Activated naive CD8-positive, alpha-beta T cell treated with anti-CD3 and anti-CD28 coated beads, Interleukin-2, amount 50 U/mL, for 16 hours (primary cell): ENCODE results near the gene CCN6.

ENCODE experiments used
- DNase-seq: peaks from one replicate; pipeline ENCODE4 v3.0.0-alpha.2; 2020; ENCODE audit warnings: low read depth, low spot score

CCN6 gene

DNA sequence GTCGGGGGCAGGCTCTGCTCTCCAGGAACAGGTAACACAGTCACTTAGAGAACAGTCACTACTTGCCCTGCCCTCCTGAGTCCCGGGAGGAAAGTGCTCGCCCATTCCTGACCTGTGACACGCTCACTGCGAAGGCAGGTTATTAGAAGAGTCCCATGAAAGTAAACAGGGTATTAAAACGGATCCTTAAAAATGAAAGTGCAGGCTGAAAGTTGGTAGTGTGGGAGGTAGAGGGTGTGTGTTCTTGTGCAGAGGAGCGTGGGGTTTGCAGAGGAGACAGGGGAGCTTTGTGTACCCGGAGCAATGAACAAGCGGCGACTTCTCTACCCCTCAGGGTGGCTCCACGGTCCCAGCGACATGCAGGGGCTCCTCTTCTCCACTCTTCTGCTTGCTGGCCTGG is at the start of gene CCN6:
CCN6 (plus strand) TSS at position 104 of the 400 bp plus-strand sequence; CDS start at position 358, 254 bp downstream.
- no peak for DNase-seq

DNA sequence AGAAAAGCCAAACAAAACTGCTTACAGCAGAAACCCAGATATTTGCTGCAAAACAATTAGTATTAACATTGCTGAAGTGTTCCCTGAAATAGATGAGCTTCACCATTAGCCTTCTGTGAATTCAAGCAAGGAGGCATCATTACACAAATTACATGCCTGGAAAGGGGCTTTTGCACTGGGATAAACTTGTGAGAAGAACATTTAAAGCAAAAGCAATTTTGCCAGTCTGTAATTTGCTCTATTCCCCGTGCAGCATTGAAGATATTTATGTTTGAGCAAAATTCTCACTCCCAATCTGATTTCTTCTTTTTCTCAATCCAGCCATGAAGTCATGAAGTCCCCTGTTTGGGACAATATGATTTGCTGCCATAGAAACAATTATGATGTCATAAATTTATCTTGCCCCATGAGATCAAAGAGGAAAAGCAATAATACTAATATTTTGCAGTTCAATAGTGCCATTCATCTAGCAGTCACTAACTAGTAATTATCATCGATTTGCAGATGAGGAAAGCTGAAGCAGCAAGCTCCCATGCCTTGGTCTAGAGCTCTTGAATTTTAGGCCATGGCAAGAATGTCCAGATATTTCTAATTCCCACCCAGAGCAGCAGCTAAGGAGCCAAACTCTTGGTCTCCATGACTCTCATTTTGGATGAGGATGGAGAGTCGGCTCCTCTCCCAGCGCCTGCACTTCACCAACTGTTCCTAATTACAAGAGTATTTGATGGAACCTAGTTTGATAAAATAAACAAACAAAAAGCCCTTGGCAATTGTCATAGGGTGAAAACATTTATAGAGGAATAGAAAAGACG is 49.5 kb upstream of the CCN6 start:
- no peak for DNase-seq

DNA sequence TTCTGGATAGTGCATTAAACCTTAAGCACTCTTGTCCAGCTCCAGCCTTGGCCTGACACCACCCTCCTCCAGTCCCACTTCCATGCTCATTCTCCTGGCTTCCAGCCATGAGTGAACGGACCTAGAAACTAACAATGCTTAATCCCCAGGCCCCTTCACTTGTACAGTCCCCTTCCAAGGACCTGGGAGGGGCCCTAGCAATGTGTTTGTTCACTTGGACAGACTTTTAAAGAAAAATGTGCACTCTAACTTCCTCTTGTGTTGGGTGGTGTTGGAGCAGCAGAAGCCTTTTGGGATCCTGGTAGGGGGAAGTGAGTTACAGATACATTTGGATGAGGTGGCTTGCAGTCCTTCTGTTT is 48.9 kb upstream of the CCN6 start:
- DNase-seq = no peak

DNA sequence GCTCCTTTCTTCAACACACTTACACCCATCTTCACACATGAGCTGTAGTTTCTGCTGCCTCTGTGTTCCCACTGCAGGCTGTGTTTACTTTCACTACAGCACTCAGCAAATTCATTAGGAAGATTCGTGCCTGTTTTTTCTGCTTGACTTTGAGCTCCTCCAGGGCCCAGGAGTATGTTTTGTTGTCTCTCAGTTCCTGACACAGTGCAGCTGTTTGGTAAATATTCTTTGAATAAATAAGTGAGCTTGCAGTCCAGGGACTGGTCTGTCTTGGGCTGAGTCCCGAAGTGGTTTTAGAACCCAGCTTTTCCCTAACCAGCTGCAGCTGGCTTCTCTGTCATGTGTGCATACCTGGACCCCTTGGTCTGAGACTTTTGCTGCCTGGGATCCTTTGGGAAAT is 46.6 kb upstream of the CCN6 start:
- DNase-seq = no peak

DNA sequence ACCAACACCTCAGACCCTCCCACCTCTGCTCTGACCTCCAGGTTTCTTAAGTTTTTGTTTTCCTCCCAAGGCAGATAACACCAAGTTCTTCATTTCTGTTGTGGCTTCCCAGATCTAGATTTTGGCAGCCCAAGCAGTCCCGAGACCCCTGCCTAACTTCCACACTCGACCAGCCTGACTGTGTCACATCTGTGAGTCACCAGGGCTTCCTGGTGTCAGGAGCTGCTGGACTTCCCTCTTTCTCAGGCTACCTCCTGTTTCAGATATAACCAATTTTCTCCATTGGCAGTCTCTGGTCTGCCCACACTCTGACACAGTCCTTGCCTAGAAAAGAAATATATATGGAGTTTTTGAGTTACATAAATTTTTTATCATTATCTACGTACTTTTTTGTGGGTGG is 46.1 kb upstream of the CCN6 start:
- no peak for DNase-seq

DNA sequence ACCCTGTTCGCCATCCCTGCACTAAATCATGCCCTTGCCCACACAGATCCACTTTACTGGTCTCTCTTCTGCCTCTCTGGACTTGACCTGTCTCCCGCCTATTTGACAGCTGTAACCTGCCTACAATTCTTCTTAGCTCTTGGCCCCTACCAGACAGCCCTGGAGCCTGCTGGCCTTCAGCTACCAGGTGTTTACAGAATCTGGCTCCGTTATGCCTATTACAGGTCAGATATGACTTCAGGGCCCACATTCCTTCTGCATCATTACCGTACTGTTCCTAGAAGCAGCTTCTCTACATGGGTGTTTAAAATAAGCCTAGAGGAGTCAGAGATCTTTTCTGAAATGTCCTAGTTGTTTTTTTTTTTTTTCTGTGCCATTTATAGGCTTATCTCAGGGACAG is 45.4 kb upstream of the CCN6 start:
- DNase-seq = no peak

DNA sequence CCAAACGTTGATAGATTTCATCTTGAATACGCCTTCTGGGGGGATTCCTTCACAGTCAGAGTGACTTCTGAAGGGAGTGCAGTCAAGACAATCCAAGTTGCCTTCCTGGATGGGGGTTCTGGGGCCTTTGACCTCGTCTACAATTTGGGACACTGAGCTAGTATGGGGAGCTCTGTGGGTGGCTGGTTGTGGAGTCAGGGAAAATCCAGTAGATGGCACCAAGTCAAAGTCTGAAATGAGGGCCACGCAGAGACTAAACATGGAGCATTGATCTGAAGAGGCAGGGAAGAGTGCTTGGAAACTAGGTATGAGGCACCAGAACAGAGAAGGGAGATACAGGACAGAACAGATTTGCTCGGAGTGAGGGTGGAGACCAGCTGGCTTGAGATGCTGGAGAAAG is 43.6 kb upstream of the CCN6 start:
- DNase-seq = no peak

DNA sequence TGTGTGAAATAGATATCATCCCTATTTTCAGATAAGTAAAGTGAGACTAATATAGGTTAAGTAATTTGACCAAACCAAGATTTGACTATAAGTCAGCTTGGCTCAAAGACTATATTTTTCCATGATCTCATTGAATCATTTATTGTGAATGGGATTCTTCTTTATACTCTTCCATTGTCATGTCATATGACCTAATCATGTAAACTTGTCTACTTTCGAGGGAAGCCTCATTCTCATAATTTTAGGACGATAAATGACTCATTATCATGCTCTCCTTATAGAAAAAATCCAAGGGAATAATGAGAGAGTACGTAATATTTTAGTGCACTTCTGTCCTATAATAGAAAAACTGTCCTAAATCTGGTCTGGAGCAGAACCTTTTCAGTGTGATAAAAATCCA is 40.9 kb upstream of the CCN6 start:
- no peak for DNase-seq

DNA sequence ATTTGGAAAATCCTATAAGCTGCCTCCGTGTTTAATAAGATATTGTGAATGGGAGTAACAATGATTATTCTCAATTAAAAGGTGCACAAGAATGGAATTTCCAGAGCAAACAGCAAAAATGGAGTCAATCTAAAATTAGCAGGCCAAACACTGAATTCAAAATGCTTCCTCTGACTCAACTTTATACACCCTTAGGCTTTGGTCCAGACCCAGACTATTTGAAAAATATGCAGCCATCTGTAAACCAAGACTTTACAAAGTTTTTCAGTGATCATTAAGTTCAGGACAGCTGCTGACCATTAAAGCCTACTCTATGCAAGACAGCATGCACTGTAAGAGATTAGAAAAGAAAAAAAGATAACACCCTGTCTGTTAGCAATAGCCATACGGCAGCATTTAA is 39.4 kb upstream of the CCN6 start:
- DNase-seq = no peak

DNA sequence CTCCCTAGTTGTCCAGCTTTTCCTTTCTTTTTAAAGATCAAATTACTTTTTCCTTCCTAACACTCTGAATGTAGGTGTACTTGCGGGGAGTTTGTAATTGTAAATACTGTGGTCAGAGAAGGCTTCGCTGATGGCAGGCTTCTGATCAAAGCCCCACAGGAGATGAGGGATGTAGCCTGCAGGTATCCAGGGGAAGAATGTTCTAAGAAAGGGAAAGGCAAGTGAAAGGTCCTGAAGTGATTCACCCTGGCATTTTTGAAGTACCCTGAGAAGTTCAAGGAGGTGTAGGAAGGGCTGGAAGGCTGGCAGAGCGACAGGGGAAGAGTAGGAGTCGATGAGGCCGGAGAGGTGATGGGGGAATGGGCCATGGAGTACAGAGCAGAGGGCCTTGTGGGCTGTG is 38.2 kb upstream of the CCN6 start:
- no peak for DNase-seq

DNA sequence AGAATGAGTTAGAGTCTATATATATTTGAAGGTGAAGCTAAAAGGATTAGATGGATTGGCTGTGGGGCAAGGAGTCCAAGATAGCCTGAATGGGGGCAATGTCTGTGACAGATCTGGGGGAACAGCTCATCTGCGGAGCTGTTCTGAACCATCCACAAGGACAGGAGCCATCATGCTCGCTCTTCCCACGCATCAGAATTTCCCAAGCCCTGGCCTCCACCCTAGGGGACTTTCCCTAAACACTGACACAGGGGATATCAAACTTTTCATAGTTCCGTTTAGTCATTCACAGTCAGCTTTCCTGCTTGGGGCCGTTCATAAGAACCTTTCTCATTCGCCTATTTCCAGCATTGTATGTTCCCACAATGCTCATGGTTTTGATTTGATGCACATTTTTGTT is 37.6 kb upstream of the CCN6 start:
- DNase-seq = no peak

DNA sequence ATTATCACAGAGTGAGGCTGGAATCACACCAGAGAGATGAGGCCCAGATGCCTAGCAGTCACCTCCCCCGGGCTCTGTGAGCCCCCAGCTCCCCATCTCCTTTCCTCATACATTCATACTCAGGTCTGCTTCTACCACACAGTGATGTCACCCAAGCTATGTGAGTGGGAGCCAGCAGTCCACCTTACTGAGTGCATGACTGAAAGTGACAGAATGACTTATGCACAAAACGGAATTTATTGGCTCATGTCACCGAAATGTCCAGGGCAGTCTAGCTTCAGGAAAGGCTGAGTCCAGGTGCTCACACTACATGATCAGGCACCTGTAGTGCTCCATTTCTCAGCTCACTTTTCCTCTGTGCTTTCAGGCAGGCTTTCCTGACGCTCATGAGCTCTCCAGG is 36.7 kb upstream of the CCN6 start:
- no peak for DNase-seq

DNA sequence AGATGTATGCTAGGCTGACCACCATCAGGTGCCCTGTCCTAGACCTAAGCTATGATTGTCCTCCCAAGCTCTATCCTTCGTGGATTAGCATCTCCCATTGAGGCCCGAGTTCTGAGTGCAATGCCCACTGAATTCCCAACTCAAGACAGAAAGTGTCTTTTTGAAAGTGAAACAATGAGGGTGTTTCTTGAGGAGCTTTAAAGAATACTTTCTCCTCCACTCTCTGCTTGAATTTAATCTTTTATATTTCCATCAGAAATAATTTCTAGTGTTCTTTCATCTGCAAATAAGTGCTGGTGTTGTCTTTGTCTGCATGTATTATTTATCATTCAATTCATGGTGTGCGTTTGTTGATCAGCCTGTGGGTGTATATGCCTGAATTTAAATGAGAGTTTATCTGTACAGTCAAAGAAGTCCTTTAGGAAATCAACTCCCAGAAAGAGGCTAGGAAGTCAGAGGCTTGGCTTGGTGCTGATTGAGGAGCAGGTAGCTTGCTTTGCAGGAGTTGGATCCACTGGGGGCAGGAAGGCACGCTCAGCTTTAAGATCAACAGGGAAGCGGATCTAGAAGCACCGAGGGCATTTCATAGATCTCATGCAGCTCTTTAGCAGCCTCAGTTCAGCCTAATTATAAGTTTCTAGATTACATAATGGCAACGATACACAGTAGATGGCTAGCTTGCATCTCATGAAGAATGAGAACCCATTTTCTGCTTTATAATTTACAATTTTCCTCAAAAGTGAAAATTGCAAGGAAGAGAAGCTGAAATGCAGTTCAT is 36.0 kb upstream of the CCN6 start:
- DNase-seq = no peak

DNA sequence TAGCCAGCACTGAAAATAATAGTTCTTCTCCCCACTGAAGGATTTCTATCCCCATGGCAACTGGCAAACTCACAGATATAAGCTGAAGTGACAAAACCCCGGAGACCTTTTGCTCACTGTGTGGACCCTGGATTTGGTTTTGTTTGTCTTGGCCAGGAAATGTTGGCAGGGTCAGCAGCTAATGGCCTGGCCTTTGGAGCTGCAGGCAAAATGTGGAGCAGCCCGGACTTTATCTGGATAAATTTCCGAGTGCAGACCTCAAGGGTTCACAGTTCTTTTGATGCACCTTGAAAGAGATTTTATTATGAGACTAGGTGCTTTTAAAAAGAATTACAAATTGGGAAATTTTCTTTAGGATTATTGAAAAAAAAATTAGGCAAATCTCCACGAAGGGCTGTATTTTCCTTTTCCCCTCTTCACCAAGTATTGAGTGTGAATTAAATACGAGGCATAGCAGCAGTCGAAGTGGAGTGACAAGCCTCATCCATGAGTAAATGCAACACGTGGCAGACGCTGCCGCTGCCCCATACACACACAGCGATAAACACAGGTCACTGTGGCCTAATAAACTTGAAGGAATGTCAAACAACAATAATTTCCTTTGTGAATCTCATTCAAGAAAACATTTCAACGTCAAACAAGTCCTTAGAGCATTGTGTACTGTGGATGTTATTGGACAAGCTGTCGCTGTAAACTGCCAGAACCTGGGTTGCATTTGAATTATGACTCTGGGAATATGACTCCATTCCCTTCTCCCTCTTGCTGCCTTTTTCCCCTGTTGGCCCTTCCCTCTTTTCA is 35.1 kb upstream of the CCN6 start:
- no peak for DNase-seq

DNA sequence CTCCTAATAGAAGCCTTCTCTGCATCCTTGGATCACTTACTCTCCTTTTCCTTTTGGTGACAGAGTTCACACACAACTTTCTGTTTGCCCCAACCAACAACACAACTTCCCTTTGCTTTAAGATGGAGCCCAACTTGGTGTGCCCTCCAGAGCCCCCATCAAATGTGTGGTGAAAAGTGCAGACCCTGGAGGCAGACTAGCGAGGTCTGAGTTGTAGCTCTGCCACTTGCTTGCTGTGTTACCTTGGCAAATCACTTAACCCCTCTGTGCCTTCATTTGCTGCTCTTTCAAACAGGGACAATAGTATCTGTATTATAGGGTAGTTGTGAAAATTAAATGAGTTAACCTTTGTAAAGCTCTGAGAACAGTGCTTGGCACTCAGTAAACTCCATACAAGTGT is 34.3 kb upstream of the CCN6 start:
- no peak for DNase-seq

DNA sequence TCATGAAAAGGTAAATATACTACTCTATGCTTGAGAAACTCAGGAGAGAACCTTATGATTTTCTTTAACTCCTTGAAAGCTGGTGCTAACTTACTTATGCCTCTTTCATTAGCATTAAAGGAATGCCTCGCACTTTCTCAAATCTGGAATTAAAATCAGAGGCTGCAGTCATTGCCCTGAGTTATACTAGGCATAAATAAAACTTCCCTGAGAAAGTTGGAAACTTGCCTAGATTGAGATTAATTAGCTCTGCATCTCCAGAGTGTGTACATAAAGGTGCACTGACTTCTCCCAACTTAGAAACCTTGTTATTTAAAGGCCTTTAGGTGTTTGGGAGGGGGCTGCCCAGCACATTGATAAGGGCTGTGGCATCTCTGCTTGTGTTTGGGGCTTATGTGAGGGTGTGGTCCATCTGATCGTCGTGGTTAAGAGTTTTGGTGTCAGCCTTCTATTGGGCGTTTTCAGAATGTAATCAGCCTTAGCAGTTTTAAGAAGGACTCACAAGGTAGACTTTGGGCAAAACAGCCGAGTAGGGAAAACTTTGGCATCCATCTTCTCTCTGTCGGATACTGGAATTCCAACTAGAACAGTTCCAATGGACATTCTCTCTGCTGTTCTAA is 32.1 kb upstream of the CCN6 start:
- DNase-seq = no peak

DNA sequence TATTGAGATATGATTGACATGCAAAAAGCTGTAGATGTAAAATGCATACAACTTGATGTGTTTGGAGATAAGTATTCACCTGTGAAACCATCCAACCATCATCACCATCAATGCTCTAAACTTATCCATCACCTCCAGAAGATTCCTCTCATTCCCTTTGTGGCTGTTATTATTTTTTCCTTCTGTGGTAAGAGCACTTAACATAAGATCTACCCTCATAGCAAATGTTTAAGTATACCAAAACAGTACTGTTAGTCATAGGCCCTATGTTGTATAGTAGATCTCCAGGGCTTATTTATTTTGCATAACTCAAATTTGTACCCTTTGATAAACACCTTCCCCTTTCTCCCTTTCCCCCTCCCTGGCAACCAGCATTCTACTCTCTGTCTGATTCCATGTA is 31.2 kb upstream of the CCN6 start:
- no peak for DNase-seq

DNA sequence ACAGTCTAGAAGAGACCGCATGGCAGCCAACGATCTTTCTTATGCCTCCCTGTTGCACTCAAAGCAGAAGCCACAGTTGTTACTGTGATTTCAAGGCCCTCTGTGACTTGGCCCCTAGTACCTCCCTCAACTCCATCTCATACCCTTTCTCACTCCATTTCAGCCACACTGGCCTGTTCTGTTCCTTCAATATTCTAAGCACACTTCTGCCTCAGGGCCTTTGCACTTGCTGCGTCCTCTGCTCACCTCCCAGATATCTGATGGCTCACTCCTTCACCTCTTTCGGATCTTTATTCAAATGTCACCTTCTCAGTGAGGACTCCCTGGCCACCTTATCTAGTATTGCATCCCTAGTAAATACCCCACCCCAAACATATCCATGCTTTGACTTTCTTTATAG is 29.4 kb upstream of the CCN6 start:
- DNase-seq = no peak

DNA sequence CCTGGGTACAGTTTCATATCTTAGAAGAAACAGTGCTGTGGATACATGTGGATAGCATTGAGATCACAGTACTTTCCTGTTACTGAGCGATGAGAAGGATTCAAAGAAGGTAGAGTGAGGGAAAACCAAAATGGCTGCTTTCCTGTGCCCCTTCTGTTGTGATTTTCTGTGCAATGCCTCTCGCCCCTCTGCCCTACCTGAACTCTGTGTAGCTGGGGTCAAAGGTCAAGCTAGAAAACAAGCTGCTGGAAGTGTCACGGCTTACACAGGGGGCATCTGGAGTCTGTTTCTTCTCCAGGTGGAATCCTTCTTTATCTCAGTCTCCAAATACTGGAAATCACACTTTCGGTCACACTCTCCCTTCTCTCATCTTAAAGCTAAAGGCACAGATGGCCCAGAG is 27.0 kb upstream of the CCN6 start:
- no peak for DNase-seq

DNA sequence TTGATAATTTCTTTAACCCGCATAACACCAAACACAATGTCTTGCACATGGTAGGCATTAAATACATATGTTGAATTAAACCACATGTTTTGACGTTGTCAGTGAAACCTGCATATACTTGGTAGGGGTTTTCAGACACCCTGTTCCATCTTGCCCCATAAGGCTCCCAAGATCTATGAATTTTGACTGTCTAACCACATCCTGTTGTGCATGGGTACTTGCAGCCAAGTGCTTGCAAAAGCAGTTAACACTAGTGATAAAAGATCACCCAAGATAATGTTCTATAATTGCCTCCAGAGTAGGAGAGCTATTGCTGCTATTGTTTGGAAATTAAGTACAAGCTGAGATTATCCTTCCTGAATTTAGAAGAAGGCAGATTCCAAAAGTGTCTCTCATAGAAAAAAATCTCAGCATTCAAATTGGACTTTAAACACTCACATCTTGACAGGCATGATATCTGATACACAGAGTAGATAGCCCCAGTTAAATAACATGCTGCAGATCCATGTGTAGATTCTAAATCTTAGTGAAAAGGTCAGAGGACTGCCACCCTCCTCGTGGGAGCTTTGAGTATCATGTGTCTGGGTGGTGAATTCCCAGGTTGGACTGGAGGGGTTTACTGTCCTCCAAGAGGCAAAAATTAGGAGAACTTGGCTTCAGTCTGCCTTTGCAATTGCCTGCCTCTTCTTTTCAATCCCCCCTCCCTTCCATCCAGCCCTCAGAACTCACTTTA is 25.8 kb upstream of the CCN6 start:
- no peak for DNase-seq

DNA sequence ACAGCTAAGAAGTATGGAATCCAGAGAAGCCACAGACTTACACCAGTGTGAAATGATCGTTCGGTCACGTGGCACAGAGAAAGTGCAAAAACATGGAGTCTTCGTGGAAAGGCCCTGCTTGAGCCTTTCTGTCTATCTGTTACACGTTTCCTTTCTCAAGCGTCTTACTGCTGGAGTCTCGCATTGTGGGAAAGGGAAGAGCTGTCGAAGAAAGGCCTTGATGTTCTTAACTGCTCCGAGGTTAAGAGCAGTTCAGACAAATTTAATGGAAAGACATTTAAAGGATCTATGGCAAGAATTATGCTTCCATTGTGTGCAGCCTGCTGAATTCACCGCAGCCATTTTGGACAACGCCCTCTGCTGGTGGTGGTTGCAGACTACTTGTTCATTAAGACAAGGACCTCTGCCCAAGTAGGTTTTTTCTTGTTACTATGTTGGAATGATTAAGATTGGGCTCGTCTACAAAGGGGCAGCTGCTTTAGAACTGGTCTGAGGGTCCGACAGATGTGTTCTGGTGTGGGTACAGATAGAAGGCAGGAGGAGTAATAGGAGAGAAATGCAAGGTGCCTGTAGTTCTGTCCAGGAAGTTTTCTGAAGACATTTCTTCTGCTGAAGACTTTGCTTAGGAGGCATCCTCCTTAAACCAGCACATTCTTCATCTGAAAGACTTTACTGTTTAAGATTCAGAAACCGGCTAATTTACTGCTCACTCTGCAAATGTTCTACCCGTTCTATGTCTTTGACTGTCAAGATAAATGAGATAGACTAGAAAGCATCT is 24.7 kb upstream of the CCN6 start:
- DNase-seq = peak; percentile 27
